HepG2 (cell line): ENCODE results near the gene FAM114A1.

Experiments
- BHLHE40 ChIP-seq: IDR thresholded peaks from 2 replicates; pipeline ENCODE4 v1.6.1; 2011; ENCODE audit warnings: low read length, improper control_type of control experiment
- CENPT ChIP-seq: sonication (generic); formaldehyde crosslinking; IDR thresholded peaks from 2 replicates; pipeline ENCODE4 v1.8.0; 2022; ENCODE audit warnings: low read depth, mild to moderate bottlenecking, moderate library complexity, missing genetic modification reagents
- CHD2 ChIP-seq: IDR thresholded peaks from 2 replicates; pipeline ENCODE4 v1.6.1; 2011; ENCODE audit warnings: low read depth, low read length, improper control_type of control experiment
- GTF2F1 ChIP-seq: fragments of 150-350 bp; IDR thresholded peaks from 2 replicates; pipeline ENCODE4 v1.6.1; 2014; ENCODE audit warnings: low read length
- IKZF1 ChIP-seq: fragments of 450-650 bp; IDR thresholded peaks from 2 replicates; pipeline ENCODE4 v1.7.1; 2016
- KDM4B ChIP-seq: sonication (generic); formaldehyde crosslinking; IDR thresholded peaks from 2 replicates; pipeline ENCODE4 v1.4.0; 2020; ENCODE audit warnings: missing genetic modification reagents
- NFKB2 ChIP-seq: sonication (generic); formaldehyde crosslinking; IDR thresholded peaks from 2 replicates; pipeline ENCODE4 v1.4.0; 2020; ENCODE audit warnings: missing genetic modification reagents, borderline replicate concordance
- PAX8 ChIP-seq: sonication (generic); formaldehyde crosslinking; IDR thresholded peaks from 2 replicates; pipeline ENCODE4 v1.8.0; 2022; ENCODE audit warnings: mild to moderate bottlenecking, missing genetic modification reagents, borderline replicate concordance
- TP53 ChIP-seq: sonication (generic); formaldehyde crosslinking; conservative IDR thresholded peaks from 2 replicates; pipeline ENCODE4 v1.4.0; 2020; ENCODE audit warnings: missing genetic modification reagents
- ZNF253 ChIP-seq: sonication (generic); formaldehyde crosslinking; IDR thresholded peaks from 2 replicates; pipeline ENCODE4 v1.8.0; 2022; ENCODE audit warnings: mild to moderate bottlenecking, missing genetic modification reagents, borderline replicate concordance
- ZNF354B ChIP-seq: sonication (generic); formaldehyde crosslinking; IDR thresholded peaks from 2 replicates; pipeline ENCODE4 v1.8.0; 2022; ENCODE audit warnings: mild to moderate bottlenecking, missing genetic modification reagents
- ZNF576 ChIP-seq: sonication (generic); formaldehyde crosslinking; IDR thresholded peaks from 2 replicates; pipeline ENCODE4 v1.4.0; 2020; ENCODE audit warnings: mild to moderate bottlenecking, missing genetic modification reagents
- TF ChIP-seq, protein P1 (sequence below): sonication (generic); formaldehyde crosslinking; IDR thresholded peaks from 2 replicates; pipeline ENCODE4 v1.5.0; 2020; ENCODE audit warnings: mild to moderate bottlenecking, missing genetic modification reagents, moderate library complexity
- TF ChIP-seq, protein P2 (sequence below): IDR thresholded peaks from 2 replicates; pipeline ENCODE4 v1.6.1; 2012; ENCODE audit warnings: inconsistent platforms

DNA sequence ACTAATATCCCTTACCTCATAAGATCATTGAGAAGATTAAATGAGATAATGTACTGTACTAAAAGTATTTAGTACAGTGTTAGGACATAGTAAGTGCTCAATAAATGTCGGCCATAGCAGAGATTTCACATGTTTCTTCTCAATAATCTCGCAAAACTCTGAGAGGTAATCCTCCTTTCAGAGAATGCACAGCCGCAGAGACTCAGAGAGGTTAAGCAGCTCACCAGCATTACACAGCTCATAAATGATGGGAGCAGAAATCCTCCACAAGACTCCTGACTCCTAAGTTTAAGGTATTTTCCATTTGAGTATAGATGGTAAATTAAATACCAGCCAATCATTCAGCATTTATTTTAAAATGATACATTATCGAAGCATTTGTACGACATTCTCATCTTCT, 34.6 kb downstream of the FAM114A1 start:
- TF ChIP-seq ZNF253 (CRISPR knock-in tag) (no peak), ZNF576 (CRISPR knock-in tag) (no peak), CENPT (CRISPR knock-in tag) (no peak), KDM4B (no peak), NFKB2 (no peak), GTF2F1 (no peak), CHD2 (no peak), ZNF354B (CRISPR knock-in tag) (no peak), PAX8 (no peak), BHLHE40 (no peak), IKZF1 (no peak), TP53 (CRISPR knock-in tag) (no peak)
- TF ChIP-seq, protein P1, sequence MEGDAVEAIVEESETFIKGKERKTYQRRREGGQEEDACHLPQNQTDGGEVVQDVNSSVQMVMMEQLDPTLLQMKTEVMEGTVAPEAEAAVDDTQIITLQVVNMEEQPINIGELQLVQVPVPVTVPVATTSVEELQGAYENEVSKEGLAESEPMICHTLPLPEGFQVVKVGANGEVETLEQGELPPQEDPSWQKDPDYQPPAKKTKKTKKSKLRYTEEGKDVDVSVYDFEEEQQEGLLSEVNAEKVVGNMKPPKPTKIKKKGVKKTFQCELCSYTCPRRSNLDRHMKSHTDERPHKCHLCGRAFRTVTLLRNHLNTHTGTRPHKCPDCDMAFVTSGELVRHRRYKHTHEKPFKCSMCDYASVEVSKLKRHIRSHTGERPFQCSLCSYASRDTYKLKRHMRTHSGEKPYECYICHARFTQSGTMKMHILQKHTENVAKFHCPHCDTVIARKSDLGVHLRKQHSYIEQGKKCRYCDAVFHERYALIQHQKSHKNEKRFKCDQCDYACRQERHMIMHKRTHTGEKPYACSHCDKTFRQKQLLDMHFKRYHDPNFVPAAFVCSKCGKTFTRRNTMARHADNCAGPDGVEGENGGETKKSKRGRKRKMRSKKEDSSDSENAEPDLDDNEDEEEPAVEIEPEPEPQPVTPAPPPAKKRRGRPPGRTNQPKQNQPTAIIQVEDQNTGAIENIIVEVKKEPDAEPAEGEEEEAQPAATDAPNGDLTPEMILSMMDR: no peak
- TF ChIP-seq, protein P2, sequence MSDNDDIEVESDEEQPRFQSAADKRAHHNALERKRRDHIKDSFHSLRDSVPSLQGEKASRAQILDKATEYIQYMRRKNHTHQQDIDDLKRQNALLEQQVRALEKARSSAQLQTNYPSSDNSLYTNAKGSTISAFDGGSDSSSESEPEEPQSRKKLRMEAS: no peak
